Ascending aorta (tissue), 2 donors: ENCODE measurements around the gene PRICKLE1. TPM values are rescaled to one million over a fixed set of nuclear protein-coding genes. Genes with fewer than 3 reads are reported as not detected.

Source experiments
- DNase-seq, 2 donors: peaks; one replicate each; pipeline ENCODE4 v3.0.0-alpha.2; 2019; ENCODE audit warnings: low spot score in 2 of 2
- H3K27ac ChIP-seq, 2 donors: fragments of 200-600 bp; sonication (generic); one replicate each; pipeline ENCODE4 v1.5.1; 2016 to 2017; ENCODE audit warnings: mild to moderate bottlenecking in 1 of 2
- H3K27me3 ChIP-seq: fragments of 200-600 bp; sonication (generic); one replicate; pipeline ENCODE4 v1.5.1; 2017
- H3K36me3 ChIP-seq, 2 donors: fragments of 200-600 bp; sonication (generic); one replicate each; pipeline ENCODE4 v1.5.1; 2016
- H3K4me1 ChIP-seq, 2 donors: fragments of 200-600 bp; sonication (generic); one replicate each; pipeline ENCODE4 v1.5.1; 2016 to 2017; ENCODE audit warnings: mild to moderate bottlenecking in 1 of 2
- H3K4me3 ChIP-seq, 2 donors: fragments of 200-600 bp; sonication (generic); one replicate each; pipeline ENCODE4 v1.5.1; 2016 to 2017; ENCODE audit warnings: mild to moderate bottlenecking in 1 of 2
- H3K9me3 ChIP-seq, 2 donors: fragments of 200-600 bp; sonication (generic); one replicate each; pipeline ENCODE4 v1.5.1; 2016
- intact Hi-C: fragments of 100-400 bp; cut with DNase I; formaldehyde crosslinking; loops from one replicate; pipeline ENCODE4 v1.15.1; 2023
- total RNA-seq: library from RNA; depleted of rRNA; stranded (reverse); fragments of >200 nt; gene quantifications from one replicate; pipeline ENCODE4 v1.1.0, GENCODE V29; 2016
- TF ChIP-seq, protein P1 (sequence below), 3 experiments: fragments of 200-600 bp in 2 of 3; fragments of 450-650 bp in 1 of 3; sonication (generic) in 2 of 3; IDR thresholded peaks; one replicate each; pipeline ENCODE4 v1.5.1; 2016 to 2019; ENCODE audit warnings: antibody characterized with exemption in 3 of 3, mild to moderate bottlenecking in 1 of 3, moderate library complexity in 1 of 3

Gene PRICKLE1
- total RNA-seq, 1 donor from 2014 or later = 1.8 TPM

DNA sequence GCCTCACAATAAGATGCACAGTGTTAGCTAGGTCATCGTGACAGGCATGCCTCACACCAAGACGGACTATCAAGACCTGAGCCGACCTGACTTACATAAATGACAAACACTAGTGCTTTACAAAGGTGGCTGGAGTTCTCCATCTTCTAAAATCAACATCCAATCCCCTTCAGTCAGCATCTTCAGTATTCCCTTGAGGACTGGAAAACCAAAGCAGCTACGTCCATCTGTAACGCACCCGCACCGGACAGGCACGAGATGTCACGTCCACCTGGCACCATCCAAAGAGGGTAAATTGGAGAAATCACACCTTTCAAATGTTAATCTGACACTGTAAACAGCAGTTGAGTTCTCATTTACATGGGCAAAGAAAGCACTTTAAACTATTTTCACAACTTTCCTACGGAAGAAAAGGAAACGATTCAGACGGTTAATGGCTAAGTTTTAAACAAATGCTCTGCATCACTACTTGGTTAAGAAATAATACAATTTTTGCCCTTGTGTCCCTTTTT lies 130.2 kb downstream of the PRICKLE1 start:
- no peak for DNase-seq
- intact Hi-C loops = no loop called here
- Histone ChIP-seq H3K27me3 (no peaks in the 10 kb centered on the region), H3K4me1 (no peaks in the 10 kb centered on the region), H3K9me3 (no peaks in the 10 kb centered on the region), H3K4me3 (no peak overlapping the region), H3K36me3 (peaks cover 4 to 12% of the 10 kb centered on the region in 2 donors), H3K27ac (no peak overlapping the region)
- TF ChIP-seq, protein P1, sequence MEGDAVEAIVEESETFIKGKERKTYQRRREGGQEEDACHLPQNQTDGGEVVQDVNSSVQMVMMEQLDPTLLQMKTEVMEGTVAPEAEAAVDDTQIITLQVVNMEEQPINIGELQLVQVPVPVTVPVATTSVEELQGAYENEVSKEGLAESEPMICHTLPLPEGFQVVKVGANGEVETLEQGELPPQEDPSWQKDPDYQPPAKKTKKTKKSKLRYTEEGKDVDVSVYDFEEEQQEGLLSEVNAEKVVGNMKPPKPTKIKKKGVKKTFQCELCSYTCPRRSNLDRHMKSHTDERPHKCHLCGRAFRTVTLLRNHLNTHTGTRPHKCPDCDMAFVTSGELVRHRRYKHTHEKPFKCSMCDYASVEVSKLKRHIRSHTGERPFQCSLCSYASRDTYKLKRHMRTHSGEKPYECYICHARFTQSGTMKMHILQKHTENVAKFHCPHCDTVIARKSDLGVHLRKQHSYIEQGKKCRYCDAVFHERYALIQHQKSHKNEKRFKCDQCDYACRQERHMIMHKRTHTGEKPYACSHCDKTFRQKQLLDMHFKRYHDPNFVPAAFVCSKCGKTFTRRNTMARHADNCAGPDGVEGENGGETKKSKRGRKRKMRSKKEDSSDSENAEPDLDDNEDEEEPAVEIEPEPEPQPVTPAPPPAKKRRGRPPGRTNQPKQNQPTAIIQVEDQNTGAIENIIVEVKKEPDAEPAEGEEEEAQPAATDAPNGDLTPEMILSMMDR (IDR thresholded peaks at IDR 0.05) = no peak

DNA sequence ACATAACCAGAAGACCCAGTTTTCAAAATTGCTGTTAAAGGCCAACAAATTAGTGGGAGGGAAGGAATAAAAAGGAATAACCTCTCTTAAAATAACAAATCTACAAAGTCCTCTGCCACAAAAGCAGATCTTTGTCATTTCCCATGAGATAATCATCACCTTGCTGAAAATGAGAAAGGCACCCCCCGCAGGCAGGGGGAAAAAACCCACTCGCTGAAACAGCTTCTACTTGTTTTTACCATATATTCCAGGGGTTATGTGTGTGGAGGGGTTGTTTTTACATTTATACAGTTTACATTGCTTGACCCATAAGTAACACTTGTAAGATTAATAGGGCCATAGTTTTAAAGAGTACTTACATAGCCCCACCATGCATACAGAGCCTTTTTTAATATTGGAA lies 131.0 kb downstream of the PRICKLE1 start:
- Histone ChIP-seq H3K27me3 (no peaks in the 10 kb centered on the region), H3K9me3 (no peaks in the 10 kb centered on the region), H3K4me3 (no peak overlapping the region), H3K4me1 (no peaks in the 10 kb centered on the region), H3K27ac (no peak overlapping the region), H3K36me3 (peaks cover 0 to 9% of the 10 kb centered on the region in 2 donors)
- intact Hi-C loops = no loop called here
- TF ChIP-seq, protein P1 (IDR thresholded peaks at IDR 0.05) = no peak
- DNase-seq = no peak

DNA sequence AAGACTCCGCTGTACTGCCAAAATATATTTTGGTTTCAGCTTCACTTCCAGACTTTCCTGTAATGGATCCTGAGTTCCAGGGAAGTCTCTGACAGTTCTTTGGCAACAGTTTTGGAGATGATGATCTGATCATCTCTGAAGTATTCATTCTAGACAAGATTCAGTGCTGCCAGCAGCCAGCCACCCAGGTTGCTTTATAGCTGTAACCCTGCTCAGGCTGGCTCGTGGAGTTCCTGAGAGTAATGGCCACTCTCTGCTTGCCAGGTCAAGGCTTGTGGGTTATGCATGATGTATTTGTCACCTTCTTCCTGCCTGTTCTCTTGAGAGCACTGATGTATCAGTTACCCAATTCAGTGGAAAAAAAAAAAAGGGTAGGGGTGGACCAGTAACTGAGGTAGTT lies 139.3 kb downstream of the PRICKLE1 start:
- Histone ChIP-seq H3K9me3 (no peaks in the 10 kb centered on the region), H3K27me3 (no peaks in the 10 kb centered on the region), H3K36me3 (peaks cover 0 to 5% of the 10 kb centered on the region in 2 donors), H3K4me3 (no peak overlapping the region), H3K4me1 (peaks cover 2 to 3% of the 10 kb centered on the region in 2 donors), H3K27ac (no peak overlapping the region)
- TF ChIP-seq, protein P1 (IDR thresholded peaks at IDR 0.05) = no peak
- no peak for DNase-seq
- intact Hi-C loops = no loop called here

DNA sequence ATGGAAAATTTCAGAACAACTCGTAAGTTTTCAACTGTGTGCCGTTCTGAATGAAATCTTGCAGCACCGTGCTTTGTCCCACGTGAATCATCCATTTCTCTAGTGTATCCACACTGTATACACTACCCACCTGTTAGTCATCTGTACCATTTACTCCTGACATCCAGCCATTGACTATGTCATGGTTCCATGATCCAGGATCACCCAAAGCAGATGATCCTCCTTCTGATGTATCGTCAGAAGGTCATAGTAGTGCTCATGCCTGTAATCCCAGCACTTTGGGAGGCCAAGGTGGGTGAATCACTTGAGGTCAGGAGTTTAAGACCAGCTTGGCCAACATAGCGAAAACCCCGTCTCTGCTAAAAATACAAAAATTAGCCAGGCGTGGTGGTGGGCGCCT lies 140.7 kb downstream of the PRICKLE1 start:
- Histone ChIP-seq H3K27me3 (no peaks in the 10 kb centered on the region), H3K4me1 (peaks cover 2 to 3% of the 10 kb centered on the region in 2 donors), H3K36me3 (peaks cover 4 to 16% of the 10 kb centered on the region in 2 donors), H3K4me3 (no peak overlapping the region), H3K9me3 (no peaks in the 10 kb centered on the region), H3K27ac (no peak overlapping the region)
- TF ChIP-seq, protein P1 (IDR thresholded peaks at IDR 0.05) = no peak
- intact Hi-C loops = no loop called here
- no peak for DNase-seq

DNA sequence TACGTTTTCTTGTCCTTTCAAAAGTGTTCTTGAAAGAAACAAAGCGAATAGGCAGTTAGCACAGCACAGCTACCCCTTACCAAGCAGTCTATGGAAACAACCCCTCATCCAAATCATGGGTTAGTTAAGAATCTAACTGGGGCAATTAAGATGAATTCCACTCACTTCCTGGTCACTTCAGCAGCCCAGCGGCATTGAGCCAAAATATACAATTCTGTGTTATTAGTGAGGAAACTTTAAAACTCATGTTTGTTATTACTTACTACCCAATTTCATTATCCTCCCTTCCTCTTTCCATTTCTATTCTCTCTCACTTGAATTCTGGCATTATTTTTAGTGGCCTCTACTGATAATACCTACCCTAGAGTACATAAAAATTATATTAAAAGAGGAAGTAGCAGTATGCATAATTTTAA lies 142.2 kb downstream of the PRICKLE1 start:
- DNase-seq = no peak

More for the DNA sequence above, 142.2 kb downstream of the PRICKLE1 start:
- intact Hi-C loops = no loop called here
- Histone ChIP-seq H3K9me3 (no peaks in the 10 kb centered on the region), H3K36me3 (peaks cover 16 to 31% of the 10 kb centered on the region in 2 donors), H3K4me1 (peaks cover 2 to 3% of the 10 kb centered on the region in 2 donors), H3K27ac (no peak overlapping the region), H3K4me3 (no peak overlapping the region), H3K27me3 (no peaks in the 10 kb centered on the region)
- TF ChIP-seq, protein P1 (IDR thresholded peaks at IDR 0.05) = no peak
